Epithelial cell of esophagus (primary cell): ENCODE data around the gene SPRR3.

ENCODE experiments used
- DNase-seq: peaks from one replicate; pipeline ENCODE4 v3.0.0; 2010; ENCODE audit warnings: low read depth
- H3K4me3 ChIP-seq: 2 replicates; pipeline ENCODE4 v1.5.1; 2011; ENCODE audit warnings: mild to moderate bottlenecking, low read length, control low read depth
- CTCF ChIP-seq: IDR thresholded peaks from 2 replicates; pipeline ENCODE4 v1.5.1; 2011; ENCODE audit warnings: low read depth, mild to moderate bottlenecking, low read length, control low read depth, inconsistent platforms; ENCODE audit not compliant: insufficient read depth; ENCODE audit errors: missing control alignments

SPRR3 gene

GRCh38 chr1:152981146-152981871 lies 20.2 kb upstream of the SPRR3 start:
- no peak overlapping the region for H3K4me3 ChIP-seq
- no peak for DNase-seq
- no peak for TF ChIP-seq CTCF

- DNase-seq: no peak
- H3K4me3 ChIP-seq: no peak overlapping the region
- no peak for TF ChIP-seq CTCF
These were observed 19.5 kb upstream of the SPRR3 start for GRCh38 chr1:152982076-152982475.

- TF ChIP-seq CTCF: no peak
- DNase-seq: peak; percentile 74
- no peak overlapping the region for H3K4me3 ChIP-seq
These were observed 18.3 kb upstream of the SPRR3 start for GRCh38 chr1:152983234-152983633.

- no peak for TF ChIP-seq CTCF
- peak within 1 kb of the TSS; percentile 37 for H3K4me3 ChIP-seq
- peak; percentile 86 for DNase-seq
These were observed 17.8 kb upstream of the SPRR3 start, which contains the start of gene SPRR1A for GRCh38 chr1:152983743-152984142. Gene SPRR1A (plus strand): TSS chr1:152984081. CDS start chr1:152985231, 1,150 bp downstream.

- DNase-seq: no peak
- H3K4me3 ChIP-seq: no peak overlapping the region
- TF ChIP-seq CTCF: no peak
These were observed 15.0 kb upstream of the SPRR3 start for GRCh38 chr1:152986578-152986977.

GRCh38 chr1:152993186-152993585 lies 8.4 kb upstream of the SPRR3 start:
- no peak overlapping the region for H3K4me3 ChIP-seq
- TF ChIP-seq CTCF: no peak
- DNase-seq: no peak

- DNase-seq: no peak
- no peak for TF ChIP-seq CTCF
- no peak overlapping the region for H3K4me3 ChIP-seq
These were observed 5.7 kb upstream of the SPRR3 start for GRCh38 chr1:152995842-152996241.
